Measurements from ENCODE around the gene CLSTN3.
"Not testable (repeated sequence)": the region's sequence is repeated elsewhere in the genome, so short reads cannot be mapped to it uniquely, and the experiment has no call there.

CLSTN3 gene

GRCh38 chr12:7154042-7154441, 23.9 kb downstream of the CLSTN3 start:
- DNase-seq: no peak

GRCh38 chr12:7154901-7155470, 24.8 kb downstream of the CLSTN3 start:
- DNase-seq: no peak

- no peak for DNase-seq
Measured at GRCh38 chr12:7155471-7156034, 25.4 kb downstream of the CLSTN3 start.

- no peak for DNase-seq
Measured at GRCh38 chr12:7156259-7157197, 26.4 kb downstream of the CLSTN3 start.

- no peak for DNase-seq
Measured at GRCh38 chr12:7157391-7157790, 27.2 kb downstream of the CLSTN3 start.

GRCh38 chr12:7158781-7159609, 28.8 kb downstream of the CLSTN3 start:
- DNase-seq: no peak

GRCh38 chr12:7160183-7160582, 30.0 kb downstream of the CLSTN3 start:
- DNase-seq: no peak

GRCh38 chr12:7161327-7161726, 31.2 kb downstream of the CLSTN3 start:
- no peak for DNase-seq

- DNase-seq: no peak
Measured at GRCh38 chr12:7161811-7162210, 31.6 kb downstream of the CLSTN3 start.

- no peak for DNase-seq
Measured at GRCh38 chr12:7162691-7163114, 32.5 kb downstream of the CLSTN3 start.

- DNase-seq: no peak
Measured at GRCh38 chr12:7169951-7170350, 39.8 kb downstream of the CLSTN3 start.

GRCh38 chr12:7171854-7172253, 41.7 kb downstream of the CLSTN3 start:
- no peak for DNase-seq

- no peak for DNase-seq
Measured at GRCh38 chr12:7175493-7175892, 45.3 kb downstream of the CLSTN3 start.

- no peak for DNase-seq
Measured at GRCh38 chr12:7176595-7176994, 46.4 kb downstream of the CLSTN3 start.

GRCh38 chr12:7178481-7178880, 48.3 kb downstream of the CLSTN3 start:
- DNase-seq: no peak

- no peak for DNase-seq
Measured at GRCh38 chr12:7180685-7181084, 50.5 kb downstream of the CLSTN3 start.

- DNase-seq: not testable (repeated sequence)
Measured at GRCh38 chr12:7186058-7186457, 55.9 kb downstream of the CLSTN3 start.

- DNase-seq: peak; percentile 71
Measured at GRCh38 chr12:7188562-7189397, 58.6 kb downstream of the CLSTN3 start.

- peak; percentile 85 for DNase-seq
Measured at GRCh38 chr12:7189398-7190267, 59.5 kb downstream of the CLSTN3 start, which contains the start of gene PEX5. Gene PEX5, plus strand, starts transcription at chr12:7189686. Its CDS starts 692 bp downstream, at chr12:7190378.

GRCh38 chr12:7190268-7191055, 60.3 kb downstream of the CLSTN3 start:
- no peak for DNase-seq

All from KG1 (cell line).